ENCODE data around the gene LIF.
"Not testable (repeated sequence)": the region's sequence is repeated elsewhere in the genome, so short reads cannot be mapped to it uniquely, and the experiment has no call there.

The LIF gene

DNA sequence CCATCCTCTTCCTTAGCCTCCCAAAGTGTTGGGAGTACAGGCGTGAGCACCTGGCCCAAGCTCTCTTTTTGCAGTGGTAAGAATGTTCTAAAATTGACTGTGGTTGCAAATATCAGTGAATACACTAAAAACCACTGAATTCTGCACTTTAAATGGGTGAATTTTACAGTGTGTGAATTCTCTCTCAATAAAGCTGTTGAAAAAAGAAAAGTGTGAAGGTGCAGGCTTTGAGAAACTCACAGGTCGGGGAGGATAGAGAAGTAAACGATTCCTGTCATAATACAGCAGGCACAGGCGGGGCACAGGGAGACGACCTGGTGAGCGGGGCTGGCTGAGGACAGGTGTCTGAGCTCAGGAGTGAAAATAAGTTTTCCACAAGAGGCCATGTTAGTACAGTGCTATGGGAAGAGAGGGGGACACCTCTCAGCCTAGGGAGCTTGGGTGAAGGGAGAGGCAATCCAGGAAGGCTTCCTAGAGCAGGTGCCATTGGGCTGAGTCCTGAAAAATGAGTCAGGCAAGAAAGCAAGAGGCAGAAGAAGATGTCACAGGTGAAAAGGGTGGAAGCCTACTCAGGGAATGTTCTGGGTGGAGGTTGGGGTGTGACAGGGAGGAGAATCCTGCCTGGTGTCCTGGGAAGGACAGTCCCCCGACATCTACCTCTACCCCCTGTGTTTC, 26.1 kb downstream of the LIF start:
- ChIA-PET CTCF (interaction anchor here (0.6 kb wide), 1 partner anchor 133 kb away, joined by 3 read pairs; no protein-coding TSS in a partner anchor), POLR2A (ENCODE audit: low non-redundant PET) (no interaction called here)
- DNase-seq (ENCODE audit: low spot score) = no peak
- H3K27ac ChIP-seq = no peak overlapping the region
- TF ChIP-seq CTCF (conservative IDR thresholded peaks at IDR 0.05; ENCODE audit: low read depth) = no peak

DNA sequence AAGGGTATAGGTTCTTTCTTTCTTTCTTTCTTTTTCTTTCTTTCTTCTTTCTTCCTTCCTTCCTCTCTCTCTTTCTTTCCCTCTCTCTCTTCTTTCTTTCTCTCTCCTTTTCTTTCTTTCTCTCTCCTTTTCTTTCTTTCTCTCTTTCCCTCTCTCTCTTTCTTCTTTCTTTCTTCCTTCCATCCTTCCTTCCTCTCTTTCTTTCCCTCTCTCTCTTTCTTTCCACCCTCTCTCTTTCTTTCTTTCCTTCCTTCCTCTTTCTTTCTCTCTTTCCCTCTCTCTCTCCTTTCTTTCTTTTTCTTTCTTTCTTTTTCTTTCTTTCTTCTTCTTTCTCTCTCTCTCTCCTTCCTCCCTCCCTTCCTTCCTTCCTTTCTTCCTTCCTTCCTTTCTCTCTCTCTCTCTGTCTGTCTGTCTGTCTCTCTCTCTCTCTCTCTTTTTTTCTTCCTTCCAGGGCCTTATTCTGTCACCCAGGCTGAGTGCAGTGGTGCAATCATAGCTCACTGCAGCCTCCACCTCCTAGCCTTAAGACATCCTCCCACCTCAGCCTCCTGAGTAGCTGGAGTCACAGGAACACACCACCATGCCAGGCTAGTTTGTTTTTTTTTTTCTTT, 26.8 kb downstream of the LIF start:
- ChIA-PET CTCF (interaction anchor here (0.6 kb wide), 1 partner anchor 134 kb away, joined by 3 read pairs; no protein-coding TSS in a partner anchor), POLR2A (ENCODE audit: low non-redundant PET) (no interaction called here)
- no peak for TF ChIP-seq CTCF (conservative IDR thresholded peaks at IDR 0.05; ENCODE audit: low read depth)
- no peak overlapping the region for H3K27ac ChIP-seq
- DNase-seq (ENCODE audit: low spot score) = no peak

GRCh38 chr22:30219049-30219654, 27.4 kb downstream of the LIF start:
- POLR2A ChIA-PET (ENCODE audit: low non-redundant PET) = no interaction called here
- no peak for DNase-seq (ENCODE audit: low spot score)
- no peak overlapping the region for H3K27ac ChIP-seq
- CTCF ChIA-PET = interaction anchor here (0.7 kb wide), 1 partner anchor 259 kb away, joined by 3 read pairs; no protein-coding TSS in a partner anchor
- no peak for TF ChIP-seq CTCF (conservative IDR thresholded peaks at IDR 0.05; ENCODE audit: low read depth)

- DNase-seq (ENCODE audit: low spot score) = no peak
- POLR2A ChIA-PET (ENCODE audit: low non-redundant PET) = no interaction called here
- H3K27ac ChIP-seq = peak overlapping the region; percentile 70
- TF ChIP-seq CTCF (conservative IDR thresholded peaks at IDR 0.05; ENCODE audit: low read depth) = no peak
- CTCF ChIA-PET = interaction anchor here (0.7 kb wide), 1 partner anchor 261 kb away, joined by 3 read pairs; no protein-coding TSS in a partner anchor
These were observed 28.6 kb downstream of the LIF start for GRCh38 chr22:30217698-30218560.

- TF ChIP-seq CTCF (conservative IDR thresholded peaks at IDR 0.05; ENCODE audit: low read depth) = no peak
- H3K27ac ChIP-seq = no peak overlapping the region; the same call in 1 of the 2 replicates
- ChIA-PET POLR2A (ENCODE audit: low non-redundant PET) (no interaction called here), CTCF (no interaction called here)
- no peak for DNase-seq (ENCODE audit: low spot score)
These were observed 29.8 kb downstream of the LIF start for GRCh38 chr22:30216710-30217109.

DNA sequence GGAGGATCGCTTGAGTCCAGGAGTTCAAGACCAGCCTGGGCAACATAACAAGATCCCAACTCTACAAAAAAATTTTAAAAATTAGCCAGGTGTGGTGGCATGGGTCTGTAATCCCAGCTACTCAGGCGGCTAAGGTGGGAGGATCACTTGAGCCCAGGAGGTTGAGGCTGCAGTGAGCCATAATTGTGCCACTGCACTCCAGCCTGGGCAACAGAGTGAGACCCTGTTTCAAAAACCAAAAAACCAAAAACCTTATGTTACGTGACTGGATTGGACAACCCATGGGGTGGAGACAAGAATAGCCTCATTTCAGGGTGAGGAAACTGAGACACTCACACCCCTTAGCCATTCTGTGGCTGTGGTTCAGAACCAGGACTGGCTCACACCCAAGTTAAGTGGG, 30.3 kb downstream of the LIF start:
- DNase-seq (ENCODE audit: low spot score); H3K27ac ChIP-seq; CTCF ChIA-PET; POLR2A ChIA-PET (ENCODE audit: low non-redundant PET): not testable (repeated sequence)
